H1 (cell line): ENCODE measurements around the gene LKAAEAR1. TPM values are rescaled to one million over a fixed set of nuclear protein-coding genes. Genes with fewer than 3 reads are reported as not detected.

Experiments
- CTCF ChIA-PET: fragments of 300-600 bp; sonication (Branson Sonifier 250); formaldehyde crosslinking; loops from one replicate; lab custom pipeline; 2021; ENCODE audit not compliant: partially characterized antibody; lab: Charles Lee
- POLR2A ChIA-PET: fragments of 300-600 bp; sonication (Branson Sonifier 250); formaldehyde crosslinking; loops from one replicate; lab custom pipeline; 2021; ENCODE audit warnings: inconsistent platforms; ENCODE audit not compliant: partially characterized antibody; lab: Charles Lee
- DNase-seq, 2 experiments: peaks; one replicate each; pipeline versions ENCODE4 v3.0.0 to v3.0.0-alpha.2; 2010 to 2022; ENCODE audit warnings: low spot score in 2 of 2, low read depth in 1 of 2, mixed read lengths in 1 of 2
- FAIRE-seq: peaks from 2 replicates; lab custom pipeline; 2011; peaks lifted over from hg19 to GRCh38; lab: Jason Lieb, UNC
- H2AFZ ChIP-seq: 2 replicates; pipeline ENCODE4 v1.8.1; 2012; ENCODE audit warnings: low read length, inconsistent platforms
- H2AK5ac ChIP-seq: 2 replicates; pipeline ENCODE4 v1.6.1; 2013; ENCODE audit warnings: low read depth, low read length
- H2BK120ac ChIP-seq: replicated peaks from 2 replicates; pipeline ENCODE3; 2013; ENCODE audit warnings: low read depth, low read length, inconsistent platforms
- H2BK12ac ChIP-seq: 2 replicates; pipeline ENCODE4 v1.6.1; 2013; ENCODE audit warnings: low read depth, low read length
- H2BK15ac ChIP-seq: 2 replicates; pipeline ENCODE4 v1.6.1; 2013; ENCODE audit warnings: low read length
- H2BK20ac ChIP-seq: 2 replicates; pipeline ENCODE4 v1.6.1; 2013; ENCODE audit warnings: low read length
- H2BK5ac ChIP-seq: 2 replicates; pipeline ENCODE4 v1.6.1; 2013; ENCODE audit warnings: low read depth, low read length
- H3K14ac ChIP-seq: 2 replicates; pipeline ENCODE4 v1.6.1; 2013; ENCODE audit warnings: inconsistent platforms; ENCODE audit not compliant: insufficient read length
- H3K18ac ChIP-seq: 2 replicates; pipeline ENCODE4 v1.6.1; 2013; ENCODE audit warnings: low read length; ENCODE audit errors: extremely low read depth
- H3K23ac ChIP-seq: 2 replicates; pipeline ENCODE4 v1.6.1; 2013; ENCODE audit warnings: inconsistent platforms; ENCODE audit not compliant: insufficient read length
- H3K23me2 ChIP-seq: 2 replicates; pipeline ENCODE4 v1.6.1; 2013; ENCODE audit warnings: low read depth, low read length
- H3K27ac ChIP-seq: 2 replicates; pipeline ENCODE4 v1.6.1; 2011; ENCODE audit warnings: low read depth, low read length, inconsistent platforms
- H3K27me3 ChIP-seq, 4 experiments: replicated peaks in 1 of 4; 1 replicate in 1 of 4; 2 replicates in 3 of 4; pipeline versions ENCODE4 v1.6.1 to v1.8.1; 2011 to 2013; ENCODE audit warnings: low read length in 3 of 4, mild to moderate bottlenecking in 3 of 4, inconsistent platforms in 2 of 4, mixed read lengths in 2 of 4, moderate library complexity in 1 of 4; ENCODE audit not compliant: control insufficient read depth in 3 of 4, insufficient read depth in 3 of 4; ENCODE audit errors: extremely low read depth in 1 of 4
- H3K36me3 ChIP-seq, 4 experiments: 2 replicates each; pipeline versions ENCODE4 v1.6.1 to v1.8.1; 2011 to 2013; ENCODE audit warnings: mild to moderate bottlenecking in 4 of 4, low read length in 3 of 4, moderate library complexity in 2 of 4, control low read depth in 1 of 4, inconsistent platforms in 1 of 4; ENCODE audit not compliant: insufficient read depth in 4 of 4, control insufficient read depth in 2 of 4
- H3K4ac ChIP-seq: replicated peaks from 2 replicates; pipeline ENCODE3; 2013; ENCODE audit warnings: low read length, low read depth, mixed read lengths, inconsistent platforms; ENCODE audit not compliant: insufficient read length
- H3K4me1 ChIP-seq, 4 experiments: replicated peaks in 1 of 4; 1 replicate in 1 of 4; 2 replicates in 3 of 4; pipeline versions ENCODE4 v1.6.1 to v1.8.1; 2011 to 2013; ENCODE audit warnings: low read length in 3 of 4, inconsistent platforms in 2 of 4, mixed read lengths in 1 of 4; ENCODE audit not compliant: insufficient read depth in 4 of 4, control insufficient read depth in 3 of 4
- H3K4me2 ChIP-seq, 2 experiments: 2 replicates each; pipeline versions ENCODE4 v1.6.1 to v1.8.1; 2011 to 2013; ENCODE audit warnings: low read depth in 2 of 2, low read length in 2 of 2, control low read depth in 1 of 2, inconsistent platforms in 1 of 2, mild to moderate bottlenecking in 1 of 2; ENCODE audit not compliant: insufficient read depth in 1 of 2
- H3K4me3 ChIP-seq, 4 experiments: fragments of 200-600, 300-600 bp in 1 of 4; sonication (generic), shearing (Covaris generic), sonication (Bioruptor Twin) in 1 of 4; 2 replicates each; pipeline versions ENCODE4 v1.5.1 to v1.8.1; 2011 to 2016; ENCODE audit warnings: low read length in 4 of 4, low read depth in 3 of 4, control low read depth in 2 of 4, inconsistent platforms in 2 of 4, mild to moderate bottlenecking in 2 of 4, mixed read lengths in 1 of 4, moderate library complexity in 1 of 4; ENCODE audit not compliant: insufficient read depth in 2 of 4; ENCODE audit errors: extremely low read depth in 1 of 4
- H3K56ac ChIP-seq: replicated peaks from 2 replicates; pipeline ENCODE3; 2013; ENCODE audit warnings: low read depth, mild to moderate bottlenecking, mixed read lengths, low read length, inconsistent platforms; ENCODE audit not compliant: insufficient read length
- H3K79me1 ChIP-seq: 2 replicates; pipeline ENCODE4 v1.6.1; 2013; ENCODE audit warnings: low read depth, low read length, control low read depth
- H3K79me2 ChIP-seq, 2 experiments: 2 replicates each; pipeline versions ENCODE4 v1.6.1 to v1.8.1; 2012 to 2013; ENCODE audit warnings: low read length in 2 of 2, mild to moderate bottlenecking in 2 of 2, inconsistent platforms in 1 of 2; ENCODE audit not compliant: insufficient read depth in 2 of 2, control insufficient read depth in 1 of 2
- H3K9ac ChIP-seq, 4 experiments: replicated peaks in 1 of 4; 1 replicate in 1 of 4; 2 replicates in 3 of 4; pipeline versions ENCODE4 v1.6.1 to v1.8.1; 2011 to 2013; ENCODE audit warnings: low read depth in 3 of 4, low read length in 3 of 4, control low read depth in 2 of 4, mild to moderate bottlenecking in 2 of 4, moderate library complexity in 2 of 4, inconsistent platforms in 1 of 4; ENCODE audit errors: extremely low read depth in 1 of 4
- H3K9me3 ChIP-seq, 2 experiments: 2 replicates each; pipeline versions ENCODE4 v1.6.1 to v1.8.1; 2012 to 2013; ENCODE audit warnings: mild to moderate bottlenecking in 2 of 2, moderate library complexity in 2 of 2, control low read depth in 1 of 2, inconsistent platforms in 1 of 2, low read depth in 1 of 2, low read length in 1 of 2, mixed read lengths in 1 of 2; ENCODE audit not compliant: insufficient read depth in 2 of 2
- H4K20me1 ChIP-seq, 2 experiments: replicated peaks in 1 of 2; 2 replicates each; pipeline versions ENCODE3 to v1.8.1; 2011 to 2013; ENCODE audit warnings: inconsistent platforms in 2 of 2, low read length in 2 of 2, mild to moderate bottlenecking in 1 of 2; ENCODE audit not compliant: insufficient read depth in 2 of 2, control insufficient read depth in 1 of 2
- H4K5ac ChIP-seq: 2 replicates; pipeline ENCODE4 v1.6.1; 2013; ENCODE audit warnings: low read length, low read depth, mixed read lengths, inconsistent platforms; ENCODE audit not compliant: insufficient read length
- H4K8ac ChIP-seq: 2 replicates; pipeline ENCODE4 v1.8.0; 2013; ENCODE audit warnings: mild to moderate bottlenecking, moderate library complexity, low read length, inconsistent platforms; ENCODE audit not compliant: insufficient read depth; ENCODE audit errors: extremely low read depth
- H4K91ac ChIP-seq: replicated peaks from 2 replicates; pipeline ENCODE3; 2013; ENCODE audit warnings: low read length, mixed read lengths, inconsistent platforms; ENCODE audit not compliant: insufficient read length
- CREB1 ChIP-seq: IDR thresholded peaks from 2 replicates; pipeline ENCODE4 v1.6.1; 2012; ENCODE audit warnings: inconsistent platforms
- HDAC6 ChIP-seq: IDR thresholded peaks from one replicate; pipeline ENCODE4 v1.7.1; 2012; ENCODE audit warnings: low read depth, mild to moderate bottlenecking, inconsistent platforms, low read length, moderate library complexity
- JUN ChIP-seq: IDR thresholded peaks from 2 replicates; pipeline ENCODE4 v1.6.1; 2011; ENCODE audit warnings: low read depth, mild to moderate bottlenecking, improper control_type of control experiment, low read length
- NANOG ChIP-seq: IDR thresholded peaks from 2 replicates; pipeline ENCODE4 v1.6.1; 2011; ENCODE audit warnings: low read length, low read depth, mild to moderate bottlenecking, inconsistent platforms; ENCODE audit not compliant: insufficient read depth, poor library complexity, severe bottlenecking
- POU5F1 ChIP-seq: IDR thresholded peaks from 2 replicates; pipeline ENCODE4 v1.6.1; 2011; ENCODE audit warnings: low read depth, mild to moderate bottlenecking, low read length, moderate library complexity
- RAD21 ChIP-seq, 2 experiments: IDR thresholded peaks in 1 of 2; conservative IDR thresholded peaks in 1 of 2; 2 replicates each; pipeline ENCODE4 v1.6.1; 2011; ENCODE audit warnings: low read depth in 2 of 2, low read length in 2 of 2, improper control_type of control experiment in 1 of 2, inconsistent platforms in 1 of 2, mild to moderate bottlenecking in 1 of 2, moderate library complexity in 1 of 2
- RBBP5 ChIP-seq: IDR thresholded peaks from 2 replicates; pipeline ENCODE4 v1.7.1; 2012; ENCODE audit warnings: low read depth, mild to moderate bottlenecking, inconsistent platforms, low read length, moderate library complexity, borderline replicate concordance
- RNF2 ChIP-seq: fragments of 200-900, 300-1000 bp; sonication (generic); IDR thresholded peaks from 2 replicates; pipeline ENCODE4 v1.7.1; 2016; ENCODE audit warnings: borderline replicate concordance, low read depth, mild to moderate bottlenecking, antibody characterized with exemption, low read length; ENCODE audit not compliant: poor library complexity, severe bottlenecking; ENCODE audit errors: missing control alignments
- TAF1 ChIP-seq: IDR thresholded peaks from 2 replicates; pipeline ENCODE4 v1.6.1; 2011; ENCODE audit warnings: mild to moderate bottlenecking, low read depth, low read length
- TEAD4 ChIP-seq: IDR thresholded peaks from 2 replicates; pipeline ENCODE4 v1.6.1; 2012; ENCODE audit warnings: low read depth, low read length, inconsistent platforms, mixed read lengths
- WGBS, 2 experiments: shearing (Covaris generic) in 1 of 2; methylation state at CpG; one replicate each; pipeline versions ENCODE4 v1.1.6 to v1.1.7; 2013 to 2015; ENCODE audit warnings: low lambda C conversion rate in 2 of 2, mixed read lengths in 2 of 2, inconsistent platforms in 1 of 2, low coverage in 1 of 2, missing lambda C conversion rate in 1 of 2; ENCODE audit not compliant: insufficient replicate concordance in 2 of 2, insufficient coverage in 1 of 2, insufficient read length in 1 of 2; ENCODE audit errors: extremely low coverage in 1 of 2, missing lambda C conversion rate in 1 of 2; 5-methylcytosine and 5-hydroxymethylcytosine counted together
- polyA plus RNA-seq, 7 experiments: library from polyadenylated mRNA; depleted of rRNA in 3 of 7; stranded (reverse) in 5 of 7; unstranded in 2 of 7; fragments of >200 nt in 5 of 7; fragments of 200-250 nt in 2 of 7; gene quantifications; 1 replicate in 5 of 7; 2 replicates in 1 of 7; 4 replicates in 1 of 7; pipeline versions ENCODE4 v1.2.1 to v1.2.3, GENCODE V29; 2011 to 2013; ENCODE audit warnings: missing spikeins in 2 of 7, mixed read lengths in 2 of 7
- total RNA-seq: library from RNA; stranded (reverse); fragmentation: NEBNext Ultra II Directional; extraction: Animal tissue kit (Norgen Biotek cat#: 25700); gene quantifications from 2 replicates; pipeline ENCODE4 v1.2.1, GENCODE V29; 2021

The LKAAEAR1 gene
- total and polyA plus RNA-seq, 2 of the 8 experiments (the other 6 are each of a cell fraction or from before 2014, with no cell fraction given): 0.41 to 0.53 TPM

GRCh38 chr20:64056639-64056888, 27.6 kb downstream of the LKAAEAR1 start:
- Histone ChIP-seq H3K9ac (no peak overlapping the region), H3K27me3 (peaks cover 0 to 9% (median 3%) of the 10 kb centered on the region in 4 experiments; a peak in 2 of 7 replicates), H2BK15ac (0 out of 2 replicates have a peak overlapping the region, but pooled peaks have one; percentile 98), H4K91ac (no peak overlapping the region), H4K5ac (no peak overlapping the region), H3K79me2 (no peaks in the 10 kb centered on the region), H3K36me3 (no peaks in the 10 kb centered on the region), H3K14ac (no peak overlapping the region), H3K18ac (no peak overlapping the region), H3K9me3 (no peaks in the 10 kb centered on the region), H4K8ac (no peak overlapping the region), H4K20me1 (no peaks in the 10 kb centered on the region), H3K4me3 (no peak overlapping the region), H3K4me1 (peaks cover 0 to 18% (median 13%) of the 10 kb centered on the region in 4 experiments; a peak in 6 of 7 replicates), H2BK12ac (no peak overlapping the region), H2AFZ (no peak overlapping the region), H3K4ac (no peak overlapping the region), H3K4me2 (no peak overlapping the region), H3K23ac (no peak overlapping the region), H3K23me2 (no peaks in the 10 kb centered on the region), H2BK5ac (no peak overlapping the region), H2AK5ac (no peak overlapping the region), H3K56ac (no peak overlapping the region), H2BK20ac (no peak overlapping the region), H2BK120ac (no peak overlapping the region), H3K79me1 (no peaks in the 10 kb centered on the region), H3K27ac (no peak overlapping the region)
- no peak for FAIRE-seq
- TF ChIP-seq NANOG: no peak
- no peak for TF ChIP-seq RNF2
- TF ChIP-seq CREB1: no peak
- TF ChIP-seq RBBP5: no peak
- no peak for TF ChIP-seq POU5F1
- no peak for TF ChIP-seq TAF1
- TF ChIP-seq JUN: no peak
- TF ChIP-seq RAD21 (IDR thresholded peaks at IDR 0.05 in 1 of 2, conservative IDR thresholded peaks at IDR 0.05 in 1 of 2; ENCODE audit: low read depth in 2 of 2, low read length in 2 of 2): no peak
- no peak for TF ChIP-seq TEAD4
- TF ChIP-seq HDAC6: no peak
- no peak for DNase-seq
- CTCF ChIA-PET: interaction anchor here (5.5 to 15.0 kb wide), 2 partner anchors 17 to 25 kb away, joined by 68 to 139 read pairs; partner anchors contain the start of genes LKAAEAR1, OPRL1 and RGS19
- 81% methylated on average over 7 of the region's 7 CpGs; no CpG with 5 or more reads in 1 of the 2 experiments for WGBS, 2 experiments
- POLR2A ChIA-PET: interaction anchor here (1.7 to 1.8 kb wide), 2 partner anchors 12 to 17 kb away, joined by 8 to 9 read pairs; no protein-coding TSS in a partner anchor
